ENCODE results near the gene PPP2R5C. TPM values are rescaled to one million over a fixed set of nuclear protein-coding genes. Genes with fewer than 3 reads are reported as not detected.

PPP2R5C gene
- total RNA-seq, 1 experiment from 2014 or later: 93.0 TPM

DNA sequence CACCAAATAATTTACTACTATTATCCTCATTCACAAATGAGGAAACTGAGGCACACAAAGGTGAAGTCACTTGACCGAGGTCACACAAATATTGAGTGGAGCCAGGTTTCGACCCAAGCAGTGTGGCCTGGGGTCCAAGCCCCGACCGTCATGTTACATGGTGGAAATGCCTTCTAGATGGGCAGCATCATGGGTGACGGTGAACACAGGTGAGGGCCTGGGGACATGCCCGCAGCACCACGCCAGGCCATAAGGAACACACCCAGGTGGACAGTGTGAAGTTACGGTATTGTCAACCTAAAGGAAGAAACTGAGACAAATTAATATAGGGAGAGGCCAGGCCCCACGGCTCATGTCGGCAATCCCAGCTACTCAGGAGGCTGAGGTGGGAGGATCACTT is 167.6 kb downstream of the PPP2R5C start:
- Histone ChIP-seq H3K18ac (ENCODE audit: insufficient read length, low read depth, low read length) (no peak overlapping the region), H4K20me1 (ENCODE audit: control insufficient read depth, insufficient read depth, insufficient read length) (no peaks in the 10 kb centered on the region), H3K4me2 (ENCODE audit: insufficient read depth, insufficient read length, low read length) (no peak overlapping the region), H3K14ac (ENCODE audit: insufficient read depth, low read length) (no peak overlapping the region), H3K9ac (ENCODE audit: extremely low read depth, insufficient read length, low read length) (no peak overlapping the region), H2AFZ (ENCODE audit: low read length) (no peak overlapping the region), H3K4ac (ENCODE audit: low read depth, low read length) (no peak overlapping the region), H2BK15ac (ENCODE audit: low read depth, low read length) (no peak overlapping the region), H3K4me1 (ENCODE audit: insufficient read depth, low read length) (no peaks in the 10 kb centered on the region), H2BK5ac (ENCODE audit: insufficient read length, low read length) (no peak overlapping the region), H3K23me2 (ENCODE audit: insufficient read length, low read depth, low read length, poor library complexity, severe bottlenecking) (no peaks in the 10 kb centered on the region), H3K56ac (ENCODE audit: insufficient read length, low read depth, low read length) (no peak overlapping the region), H3K79me2 (ENCODE audit: insufficient read depth, low read length) (no peaks in the 10 kb centered on the region), H2BK12ac (ENCODE audit: insufficient read length, low read depth, low read length) (no peak overlapping the region), H2AK5ac (ENCODE audit: insufficient read length, low read length) (no peak overlapping the region), H4K8ac (replicated peaks; ENCODE audit: insufficient read length, low read depth, low read length) (no peak overlapping the region), H2BK20ac (ENCODE audit: low read depth, low read length, poor library complexity, severe bottlenecking) (no peak overlapping the region), H2BK120ac (ENCODE audit: low read depth, low read length, poor library complexity, severe bottlenecking) (no peak overlapping the region), H3T11ph (ENCODE audit: low read length) (no peak overlapping the region), H4K5ac (ENCODE audit: insufficient read length, low read depth, low read length) (no peak overlapping the region), H4K91ac (ENCODE audit: insufficient read length, low read depth, low read length) (no peak overlapping the region), H3K79me1 (ENCODE audit: insufficient read depth, low read depth, low read length, poor library complexity, severe bottlenecking) (no peaks in the 10 kb centered on the region), H3K9me3 (ENCODE audit: control insufficient read depth, low read depth, low read length) (no peaks in the 10 kb centered on the region), H3K23ac (ENCODE audit: insufficient read length, low read depth, low read length) (no peak overlapping the region), H3K27me3 (ENCODE audit: insufficient read depth, low read length) (no peaks in the 10 kb centered on the region; the same call in 1 of the 2 replicates), H3K27ac (ENCODE audit: insufficient read length, low read depth, low read length) (no peak overlapping the region)
- WGBS (ENCODE audit: extremely low coverage, insufficient read length, low lambda C conversion rate): no CpG with 5 or more reads among the region's 10 CpGs
- no peaks in the 10 kb centered on the region; a peak in 1 of 7 replicates for H3K36me3 Mint-ChIP-seq (ENCODE audit: insufficient read depth in 1 of 3, low read depth in 3 of 3)
- no peak overlapping the region for H3K4me3 Mint-ChIP-seq
- TF ChIP-seq, protein P1, sequence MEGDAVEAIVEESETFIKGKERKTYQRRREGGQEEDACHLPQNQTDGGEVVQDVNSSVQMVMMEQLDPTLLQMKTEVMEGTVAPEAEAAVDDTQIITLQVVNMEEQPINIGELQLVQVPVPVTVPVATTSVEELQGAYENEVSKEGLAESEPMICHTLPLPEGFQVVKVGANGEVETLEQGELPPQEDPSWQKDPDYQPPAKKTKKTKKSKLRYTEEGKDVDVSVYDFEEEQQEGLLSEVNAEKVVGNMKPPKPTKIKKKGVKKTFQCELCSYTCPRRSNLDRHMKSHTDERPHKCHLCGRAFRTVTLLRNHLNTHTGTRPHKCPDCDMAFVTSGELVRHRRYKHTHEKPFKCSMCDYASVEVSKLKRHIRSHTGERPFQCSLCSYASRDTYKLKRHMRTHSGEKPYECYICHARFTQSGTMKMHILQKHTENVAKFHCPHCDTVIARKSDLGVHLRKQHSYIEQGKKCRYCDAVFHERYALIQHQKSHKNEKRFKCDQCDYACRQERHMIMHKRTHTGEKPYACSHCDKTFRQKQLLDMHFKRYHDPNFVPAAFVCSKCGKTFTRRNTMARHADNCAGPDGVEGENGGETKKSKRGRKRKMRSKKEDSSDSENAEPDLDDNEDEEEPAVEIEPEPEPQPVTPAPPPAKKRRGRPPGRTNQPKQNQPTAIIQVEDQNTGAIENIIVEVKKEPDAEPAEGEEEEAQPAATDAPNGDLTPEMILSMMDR (conservative IDR thresholded peaks at IDR 0.05): no peak
- H3K27ac Mint-ChIP-seq: peak overlapping the region in 1 of 3 experiments; percentile 34; a peak in 1 of 7 replicates
- H3K9me3 Mint-ChIP-seq: no peaks in the 10 kb centered on the region; a peak in 1 of 5 replicates
- H3K27me3 Mint-ChIP-seq (ENCODE audit: low read depth): peaks cover 23% of the 10 kb centered on the region
- H3K4me1 Mint-ChIP-seq: peaks cover 0 to 2% of the 10 kb centered on the region in 2 experiments; a peak in 1 of 4 replicates
- no peak for DNase-seq
